ENCODE data around the gene PLXNA4.

The PLXNA4 gene

GRCh38 chr7:132546366-132547127 lies 29.7 kb downstream of the PLXNA4 start:
- H3K4me1 ChIP-seq (ENCODE audit: control insufficient read depth, low read length) = no peaks in the 10 kb centered on the region
- H3K27me3 ChIP-seq (ENCODE audit: control insufficient read depth, low read length) = peaks cover 3% of the 10 kb centered on the region; the same call in 1 of the 2 replicates
- H3K4me3 ChIP-seq (ENCODE audit: low read length) = no peak overlapping the region
- no peak overlapping the region for H3K4me2 ChIP-seq (ENCODE audit: low read length)
- H3K27ac ChIP-seq (ENCODE audit: low read depth, low read length) = no peak overlapping the region
- H4K20me1 ChIP-seq (ENCODE audit: control insufficient read depth, insufficient read depth, low read depth, low read length) = no peaks in the 10 kb centered on the region
- peaks cover 3% of the 10 kb centered on the region; the same call in 1 of the 2 replicates for H3K9me3 ChIP-seq (ENCODE audit: control insufficient read depth, insufficient read depth, low read length)
- H3K9me2 ChIP-seq (replicated peaks; ENCODE audit: control insufficient read depth, low read length) = no peaks in the 10 kb centered on the region
- H3F3A ChIP-seq (ENCODE audit: control insufficient read depth, insufficient read depth) = no peaks in the 10 kb centered on the region
- TF ChIP-seq EZH2phosphoT487 (IDR thresholded peaks at IDR 0.05; ENCODE audit: borderline replicate concordance, low read length) (no peak), CTCF (IDR thresholded peaks at IDR 0.05; ENCODE audit: low read depth, low read length, poor library complexity, severe bottlenecking) (no peak)
- H3K36me3 ChIP-seq (ENCODE audit: control insufficient read depth, low read length) = no peaks in the 10 kb centered on the region
- H3K79me2 ChIP-seq (ENCODE audit: control insufficient read depth, low read length) = no peaks in the 10 kb centered on the region

GRCh38 chr7:132545756-132546155 lies 30.5 kb downstream of the PLXNA4 start:
- Histone ChIP-seq H3K4me3 (ENCODE audit: low read length) (no peak overlapping the region), H3K4me2 (ENCODE audit: low read length) (no peak overlapping the region), H4K20me1 (ENCODE audit: control insufficient read depth, insufficient read depth, low read depth, low read length) (no peaks in the 10 kb centered on the region), H3K9me2 (replicated peaks; ENCODE audit: control insufficient read depth, low read length) (no peaks in the 10 kb centered on the region), H3K27me3 (ENCODE audit: control insufficient read depth, low read length) (peaks cover 3% of the 10 kb centered on the region; the same call in 1 of the 2 replicates), H3F3A (ENCODE audit: control insufficient read depth, insufficient read depth) (no peaks in the 10 kb centered on the region), H3K36me3 (ENCODE audit: control insufficient read depth, low read length) (no peaks in the 10 kb centered on the region), H3K79me2 (ENCODE audit: control insufficient read depth, low read length) (no peaks in the 10 kb centered on the region), H3K4me1 (ENCODE audit: control insufficient read depth, low read length) (no peaks in the 10 kb centered on the region), H3K9me3 (ENCODE audit: control insufficient read depth, insufficient read depth, low read length) (peaks cover 2% of the 10 kb centered on the region; the same call in 1 of the 2 replicates), H3K27ac (ENCODE audit: low read depth, low read length) (no peak overlapping the region)
- TF ChIP-seq CTCF (IDR thresholded peaks at IDR 0.05; ENCODE audit: low read depth, low read length, poor library complexity, severe bottlenecking) = no peak
- no peak for TF ChIP-seq EZH2phosphoT487 (IDR thresholded peaks at IDR 0.05; ENCODE audit: borderline replicate concordance, low read length)

GRCh38 chr7:132544999-132545398 lies 31.3 kb downstream of the PLXNA4 start:
- H3F3A ChIP-seq (ENCODE audit: control insufficient read depth, insufficient read depth) = no peaks in the 10 kb centered on the region
- peaks cover 3% of the 10 kb centered on the region; the same call in 1 of the 2 replicates for H3K27me3 ChIP-seq (ENCODE audit: control insufficient read depth, low read length)
- H3K27ac ChIP-seq (ENCODE audit: low read depth, low read length) = no peak overlapping the region
- no peaks in the 10 kb centered on the region for H3K9me2 ChIP-seq (replicated peaks; ENCODE audit: control insufficient read depth, low read length)
- no peak overlapping the region for H3K4me3 ChIP-seq (ENCODE audit: low read length)
- no peaks in the 10 kb centered on the region for H4K20me1 ChIP-seq (ENCODE audit: control insufficient read depth, insufficient read depth, low read depth, low read length)
- no peaks in the 10 kb centered on the region for H3K4me1 ChIP-seq (ENCODE audit: control insufficient read depth, low read length)
- H3K36me3 ChIP-seq (ENCODE audit: control insufficient read depth, low read length) = no peaks in the 10 kb centered on the region
- TF ChIP-seq CTCF (IDR thresholded peaks at IDR 0.05; ENCODE audit: low read depth, low read length, poor library complexity, severe bottlenecking) = no peak
- TF ChIP-seq EZH2phosphoT487 (IDR thresholded peaks at IDR 0.05; ENCODE audit: borderline replicate concordance, low read length) = no peak
- H3K9me3 ChIP-seq (ENCODE audit: control insufficient read depth, insufficient read depth, low read length) = no peaks in the 10 kb centered on the region
- no peak overlapping the region for H3K4me2 ChIP-seq (ENCODE audit: low read length)
- no peaks in the 10 kb centered on the region for H3K79me2 ChIP-seq (ENCODE audit: control insufficient read depth, low read length)

All from DOHH2 (cell line).